ENCODE measurements around the gene CSPG4. TPM values are rescaled to one million over a fixed set of nuclear protein-coding genes. Genes with fewer than 3 reads are reported as not detected.
"Not testable (repeated sequence)": the region's sequence is repeated elsewhere in the genome, so short reads cannot be mapped to it uniquely, and the experiment has no call there.

CSPG4 gene
- total and polyA plus RNA-seq, 2 donors, result 30.6 to 63.8 TPM

DNA sequence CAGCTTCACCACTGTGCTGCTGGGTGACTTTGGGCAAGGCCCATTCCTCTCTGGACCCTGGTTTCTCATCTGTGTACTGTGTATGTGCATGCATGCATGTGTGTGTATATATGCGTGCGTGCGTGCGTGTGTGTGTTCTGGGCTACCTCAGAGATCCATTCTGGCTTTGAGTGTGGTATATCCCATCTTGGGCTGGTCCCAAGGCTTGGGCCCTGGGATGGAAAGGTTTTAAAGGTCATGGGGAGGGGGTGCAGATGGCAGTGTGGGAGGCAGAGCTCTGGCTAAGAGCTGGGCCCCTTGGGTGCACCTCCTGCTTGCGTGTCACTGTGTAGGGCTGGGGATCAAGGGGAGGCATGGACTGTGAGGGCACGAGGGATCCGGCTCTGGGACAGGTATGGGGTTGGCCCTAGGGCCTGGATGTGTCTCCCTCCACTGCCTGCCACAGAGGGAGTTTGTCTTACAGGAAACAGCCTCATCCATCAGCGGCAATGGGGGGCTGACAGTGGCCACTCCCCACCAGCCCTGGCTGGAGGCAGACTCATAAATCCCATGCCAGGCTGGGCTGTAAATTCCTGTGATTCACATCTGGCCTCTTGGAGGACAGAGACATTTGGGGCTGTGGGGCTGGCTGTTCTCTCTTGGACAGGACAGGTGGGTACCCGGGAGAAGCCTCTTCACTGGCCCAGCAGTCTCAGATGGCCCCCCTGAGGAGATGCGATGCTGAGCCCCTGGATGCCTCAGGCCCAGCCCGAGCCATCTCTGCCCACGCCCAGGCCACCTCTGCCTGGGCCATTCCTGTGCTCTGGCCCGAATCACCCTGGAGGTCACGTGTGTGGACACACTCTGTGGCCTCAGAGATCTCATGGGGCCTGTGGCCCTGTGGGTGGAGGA is 21.4 kb upstream of the CSPG4 start:
- Histone ChIP-seq H3K27ac (ENCODE audit: low read depth) (no peak overlapping the region), H3K4me1 (ENCODE audit: insufficient read depth) (no peaks in the 10 kb centered on the region), H3K36me3 (ENCODE audit: insufficient read depth) (no peaks in the 10 kb centered on the region), H3K4me3 (ENCODE audit: low read depth, low read length) (no peak overlapping the region)
- WGBS, result 93% methylated on average over 14 of the region's 14 CpGs
- DNase-seq (ENCODE audit: extremely low spot score), result no peak

DNA sequence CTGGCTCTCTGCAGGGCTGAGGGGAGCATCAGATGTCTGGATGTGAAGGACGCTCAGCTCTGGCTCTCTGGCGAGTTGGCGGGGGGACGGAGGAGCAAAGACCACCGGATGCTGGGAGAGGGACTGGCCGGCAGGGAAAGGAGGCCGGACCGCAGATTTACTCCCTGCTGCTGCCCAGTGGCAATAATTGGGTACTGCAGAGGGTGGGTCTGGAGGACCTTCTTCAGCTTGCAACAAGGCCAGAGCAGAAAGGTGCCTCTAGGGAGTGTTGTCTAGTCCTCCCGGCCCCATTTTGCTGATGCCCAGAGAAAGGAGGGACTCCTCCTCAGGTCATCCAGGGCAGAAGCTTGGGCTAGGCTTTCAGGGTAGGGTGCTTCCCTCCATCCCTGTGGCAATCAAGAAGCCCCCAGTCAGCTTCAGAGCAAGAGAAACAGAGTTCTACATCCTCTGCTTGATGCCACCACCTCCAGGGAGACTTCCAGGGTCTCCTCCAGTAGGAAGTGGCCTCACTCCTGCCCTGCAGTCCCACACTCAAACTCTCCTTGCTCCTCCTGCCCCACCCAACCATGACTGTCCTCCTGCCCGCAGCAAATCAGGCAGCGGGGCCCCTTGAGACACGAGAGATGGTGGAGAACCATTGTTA is 20.3 kb upstream of the CSPG4 start:
- Histone ChIP-seq H3K4me3 (ENCODE audit: low read depth, low read length) (no peak overlapping the region), H3K27ac (ENCODE audit: low read depth) (no peak overlapping the region), H3K4me1 (ENCODE audit: insufficient read depth) (no peaks in the 10 kb centered on the region), H3K36me3 (ENCODE audit: insufficient read depth) (no peaks in the 10 kb centered on the region)
- 26% methylated on average over 12 of the region's 12 CpGs for WGBS
- DNase-seq (ENCODE audit: extremely low spot score), result no peak

DNA sequence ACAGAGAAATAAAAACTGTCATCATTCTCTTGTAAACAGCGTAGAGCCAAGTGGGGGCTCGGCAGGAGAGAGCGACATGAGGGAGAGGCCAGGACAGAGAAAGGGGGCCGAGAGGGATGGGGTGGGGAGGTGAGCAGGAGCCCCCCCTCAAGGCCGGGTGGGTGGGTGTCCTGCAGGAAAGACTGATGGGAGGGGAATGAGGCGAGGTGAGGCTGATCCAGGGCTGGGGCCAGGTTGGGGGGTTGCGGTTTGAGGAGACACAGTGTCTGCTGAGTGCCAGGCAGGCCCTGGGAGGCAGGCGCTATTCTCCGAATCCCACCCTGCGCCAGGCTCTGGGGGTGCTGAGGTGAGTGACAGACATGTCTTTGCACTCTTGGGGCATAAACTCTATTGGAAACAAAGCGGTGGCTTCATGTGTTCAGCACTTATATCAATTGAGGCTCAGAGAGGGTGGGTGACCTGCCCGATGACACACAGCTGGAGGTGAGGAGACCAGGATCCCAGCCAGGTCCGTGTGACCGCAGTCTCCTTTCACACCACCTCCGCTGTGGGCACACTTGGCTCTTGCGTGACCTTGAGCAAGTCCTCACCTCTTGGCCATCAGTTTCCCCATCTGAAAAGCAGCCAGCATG is 19.6 kb upstream of the CSPG4 start:
- no peak overlapping the region for H3K4me3 ChIP-seq (ENCODE audit: low read depth, low read length)
- H3K27ac ChIP-seq (ENCODE audit: low read depth), result peak overlapping the region; percentile 42
- DNase-seq (ENCODE audit: extremely low spot score), result no peak
- 39% methylated on average over 16 of the region's 16 CpGs for WGBS
- no peaks in the 10 kb centered on the region for H3K4me1 ChIP-seq (ENCODE audit: insufficient read depth)
- H3K36me3 ChIP-seq (ENCODE audit: insufficient read depth), result no peaks in the 10 kb centered on the region

DNA sequence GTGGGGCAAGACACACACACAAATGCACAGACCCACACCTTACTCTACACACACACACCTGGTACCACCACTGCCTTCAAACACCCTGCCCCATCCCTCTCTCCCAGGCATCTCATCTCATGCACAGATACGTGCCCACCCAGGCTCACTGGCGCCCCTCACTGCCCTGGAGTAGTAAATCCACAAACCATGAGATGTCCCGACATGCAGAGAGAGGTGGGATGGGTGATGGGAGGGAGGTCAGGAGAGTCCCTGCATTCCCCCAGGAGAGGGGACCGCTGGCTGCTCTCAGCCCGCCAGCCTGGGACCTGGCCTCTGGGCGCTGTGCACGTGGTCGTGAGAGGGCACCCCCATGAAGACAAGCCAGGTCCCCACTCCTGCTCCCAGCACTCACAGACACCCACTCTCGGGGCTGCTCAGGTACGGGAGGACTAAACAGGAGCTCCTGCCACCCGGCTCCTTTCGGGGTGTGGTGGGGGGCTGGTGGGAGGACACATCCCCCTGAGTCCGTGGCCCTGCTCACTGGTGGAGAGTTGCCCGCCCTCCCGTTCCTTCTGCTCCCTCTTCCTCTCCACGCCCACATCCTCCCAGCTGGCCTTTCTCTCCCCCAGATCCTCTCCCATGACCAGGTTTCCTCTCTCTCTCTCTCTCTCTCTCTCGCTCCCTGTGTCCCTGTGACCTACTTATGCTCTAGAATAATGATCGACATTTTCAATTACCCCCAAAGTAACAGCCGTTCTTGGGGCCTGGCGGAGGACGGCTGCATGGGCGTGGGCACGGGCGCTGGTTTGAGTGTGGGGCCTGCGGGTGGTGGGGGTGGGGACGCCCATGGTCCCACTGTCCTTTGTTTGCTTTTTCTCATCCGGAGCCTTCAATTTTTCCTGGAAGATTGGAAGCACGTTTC is 18.9 kb upstream of the CSPG4 start:
- DNase-seq (ENCODE audit: extremely low spot score), result peak; percentile 74
- WGBS, result 33% methylated on average over 28 of the region's 28 CpGs
- Histone ChIP-seq H3K36me3 (ENCODE audit: insufficient read depth) (no peaks in the 10 kb centered on the region), H3K4me1 (ENCODE audit: insufficient read depth) (no peaks in the 10 kb centered on the region), H3K27ac (ENCODE audit: low read depth) (peak overlapping the region; percentile 42), H3K4me3 (ENCODE audit: low read depth, low read length) (no peak overlapping the region)

DNA sequence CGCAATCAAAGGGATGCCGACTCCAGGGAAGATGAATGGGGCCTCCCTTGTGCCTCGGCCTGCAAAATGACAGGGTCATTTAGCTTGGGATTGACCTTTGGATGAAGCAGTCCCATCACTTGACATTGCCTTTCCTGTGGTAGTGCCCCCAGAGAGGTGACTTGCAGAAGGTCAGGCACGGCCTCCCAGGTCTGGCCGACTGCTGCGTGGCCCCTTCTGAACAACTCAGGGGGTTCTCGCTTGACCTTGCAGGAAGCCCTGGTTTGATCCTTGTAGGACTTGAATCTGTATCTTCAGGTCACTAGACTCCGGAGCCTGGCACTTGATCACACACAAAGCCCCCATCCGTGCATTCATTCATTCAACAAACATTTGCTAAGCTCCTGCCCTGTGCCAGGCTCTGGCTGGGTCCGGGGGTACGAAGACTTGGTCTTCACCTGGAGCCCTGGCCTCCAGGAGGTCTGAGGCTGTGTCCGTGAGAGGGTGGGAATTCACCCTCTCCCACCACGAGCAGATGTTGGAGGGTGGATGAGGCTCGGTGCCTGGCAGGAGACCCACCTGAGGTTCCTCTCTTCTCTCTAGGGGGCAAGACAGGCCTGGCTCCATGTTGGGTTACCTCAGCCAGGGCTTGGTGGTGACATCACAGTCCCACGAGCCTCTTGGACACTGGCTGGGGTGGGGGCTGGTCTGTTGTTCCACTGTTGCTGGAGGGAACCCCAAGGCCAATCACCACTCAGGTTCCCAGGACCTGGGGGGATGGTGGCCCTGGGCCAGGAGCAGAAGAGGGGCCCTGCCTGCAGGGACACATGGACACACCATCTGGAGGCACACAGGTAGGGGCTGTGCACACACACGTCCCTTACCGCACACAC is 18.0 kb upstream of the CSPG4 start:
- DNase-seq (ENCODE audit: extremely low spot score); H3K36me3 ChIP-seq (ENCODE audit: insufficient read depth); H3K4me3 ChIP-seq (ENCODE audit: low read depth, low read length); H3K27ac ChIP-seq (ENCODE audit: low read depth); H3K4me1 ChIP-seq (ENCODE audit: insufficient read depth): not testable (repeated sequence)
- WGBS, result 90% methylated on average over 17 of the region's 17 CpGs

DNA sequence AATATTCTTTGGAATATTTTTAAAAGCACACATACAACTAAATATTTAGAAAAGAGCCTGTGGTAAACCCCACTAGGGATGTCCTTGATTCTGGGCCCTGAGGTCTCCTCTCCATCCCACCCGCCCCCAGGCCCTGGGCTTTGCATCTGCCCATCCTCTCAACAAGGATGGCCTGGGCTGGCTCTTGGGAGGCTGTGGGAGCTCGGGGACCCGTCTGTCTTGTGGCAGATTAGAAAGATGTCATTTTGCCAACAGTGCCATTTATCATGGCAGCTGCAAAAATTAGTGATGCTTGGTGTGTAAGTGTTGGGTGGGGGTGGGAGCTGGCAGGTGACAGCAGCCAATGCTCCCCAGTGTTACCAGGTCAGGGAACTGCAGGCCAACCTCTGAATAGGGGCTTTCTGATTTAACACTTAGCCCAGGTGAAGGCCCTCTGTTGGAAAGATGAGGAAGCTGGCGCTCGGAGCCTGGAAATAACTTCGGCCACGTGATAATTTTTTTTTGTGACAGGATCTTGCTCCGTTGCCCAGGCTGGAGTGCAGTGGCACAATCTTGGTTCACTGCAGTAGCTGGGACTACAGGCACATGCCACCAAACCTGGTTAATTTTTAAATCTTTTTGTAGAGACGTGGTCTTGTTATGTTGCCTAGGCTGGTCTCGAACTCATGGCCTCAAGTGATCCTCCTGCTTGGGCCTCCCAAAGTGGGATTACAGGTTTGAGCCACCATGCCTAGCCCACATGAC is 16.9 kb upstream of the CSPG4 start:
- Histone ChIP-seq H3K36me3 (ENCODE audit: insufficient read depth) (no peaks in the 10 kb centered on the region), H3K27ac (ENCODE audit: low read depth) (no peak overlapping the region), H3K4me1 (ENCODE audit: insufficient read depth) (no peaks in the 10 kb centered on the region), H3K4me3 (ENCODE audit: low read depth, low read length) (no peak overlapping the region)
- DNase-seq (ENCODE audit: extremely low spot score), result no peak
- 83% methylated on average over 10 of the region's 10 CpGs for WGBS

DNA sequence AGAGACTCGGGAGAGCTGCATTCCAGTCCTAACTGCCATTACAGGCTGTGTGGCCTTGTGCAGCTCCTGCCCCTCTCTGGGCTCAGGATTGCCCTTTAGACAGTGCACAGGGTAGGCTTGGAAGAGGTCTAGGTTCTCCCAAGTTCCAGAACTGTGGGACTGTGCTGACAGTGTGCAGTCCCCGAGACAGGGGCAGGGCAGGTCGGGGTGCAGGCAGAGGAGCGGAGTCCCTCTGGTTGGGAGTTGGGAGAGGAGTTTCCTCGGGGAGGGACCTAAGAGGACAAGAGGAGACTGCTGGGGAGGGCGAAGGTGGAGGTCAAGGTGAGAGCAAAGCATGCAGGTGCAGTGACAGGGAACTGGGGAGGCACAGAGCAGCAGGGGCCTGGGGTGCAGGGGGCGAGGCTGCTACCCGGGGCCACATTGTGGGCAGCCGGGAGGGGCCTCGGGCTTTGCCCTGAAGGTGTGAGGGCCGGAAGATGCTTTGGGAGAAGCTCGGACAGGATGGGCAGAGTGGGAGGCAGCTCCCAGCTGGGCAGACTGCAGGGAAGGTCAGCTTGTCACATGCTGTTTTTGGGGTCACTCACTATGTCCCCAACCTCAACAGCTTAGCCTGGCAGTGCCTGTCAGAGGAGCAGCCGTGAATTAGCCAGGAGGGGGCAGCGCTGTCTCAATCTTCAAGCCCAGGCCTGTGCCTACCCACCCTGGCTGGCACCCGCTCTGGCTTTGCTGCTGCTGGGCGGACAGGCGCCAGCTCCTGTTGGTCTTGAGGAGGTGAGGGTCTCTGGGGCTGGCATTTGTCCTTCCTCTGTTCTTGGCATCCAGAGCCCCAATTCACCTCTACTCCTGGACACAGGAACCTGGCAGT is 15.4 kb upstream of the CSPG4 start:
- no peak overlapping the region for H3K27ac ChIP-seq (ENCODE audit: low read depth)
- H3K4me1 ChIP-seq (ENCODE audit: insufficient read depth), result no peaks in the 10 kb centered on the region
- 68% methylated on average over 17 of the region's 17 CpGs for WGBS
- H3K36me3 ChIP-seq (ENCODE audit: insufficient read depth), result no peaks in the 10 kb centered on the region
- no peak overlapping the region for H3K4me3 ChIP-seq (ENCODE audit: low read depth, low read length)
- no peak for DNase-seq (ENCODE audit: extremely low spot score)

DNA sequence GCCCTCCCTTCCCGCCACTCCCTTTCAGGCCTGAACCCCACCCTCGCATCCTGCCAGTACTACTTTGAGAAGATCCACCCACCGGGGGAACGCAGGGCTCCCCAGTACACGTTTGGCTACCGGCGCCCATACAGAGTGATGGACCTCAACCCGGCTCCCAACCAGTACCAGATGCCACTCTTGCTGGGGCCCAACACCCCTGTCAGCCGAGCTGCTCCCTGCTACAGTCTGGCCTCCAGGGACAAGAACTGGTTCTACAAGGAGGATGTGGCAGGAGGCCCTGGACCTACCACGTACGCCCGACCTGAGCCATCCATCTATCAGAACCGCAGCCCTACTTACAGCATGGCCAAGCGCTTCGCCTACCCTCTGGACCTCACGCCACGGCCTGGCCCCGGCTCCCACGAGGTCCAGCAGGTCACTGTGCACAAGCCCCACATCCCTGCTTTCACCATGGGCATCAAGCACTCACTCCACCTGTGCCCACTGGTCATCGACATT is 14.4 kb upstream of the CSPG4 start:
- no peak overlapping the region for H3K4me3 ChIP-seq (ENCODE audit: low read depth, low read length)
- no peaks in the 10 kb centered on the region for H3K4me1 ChIP-seq (ENCODE audit: insufficient read depth)
- no peak overlapping the region for H3K27ac ChIP-seq (ENCODE audit: low read depth)
- 81% methylated on average over 20 of the region's 20 CpGs for WGBS
- no peaks in the 10 kb centered on the region for H3K36me3 ChIP-seq (ENCODE audit: insufficient read depth)
- no peak for DNase-seq (ENCODE audit: extremely low spot score)

DNA sequence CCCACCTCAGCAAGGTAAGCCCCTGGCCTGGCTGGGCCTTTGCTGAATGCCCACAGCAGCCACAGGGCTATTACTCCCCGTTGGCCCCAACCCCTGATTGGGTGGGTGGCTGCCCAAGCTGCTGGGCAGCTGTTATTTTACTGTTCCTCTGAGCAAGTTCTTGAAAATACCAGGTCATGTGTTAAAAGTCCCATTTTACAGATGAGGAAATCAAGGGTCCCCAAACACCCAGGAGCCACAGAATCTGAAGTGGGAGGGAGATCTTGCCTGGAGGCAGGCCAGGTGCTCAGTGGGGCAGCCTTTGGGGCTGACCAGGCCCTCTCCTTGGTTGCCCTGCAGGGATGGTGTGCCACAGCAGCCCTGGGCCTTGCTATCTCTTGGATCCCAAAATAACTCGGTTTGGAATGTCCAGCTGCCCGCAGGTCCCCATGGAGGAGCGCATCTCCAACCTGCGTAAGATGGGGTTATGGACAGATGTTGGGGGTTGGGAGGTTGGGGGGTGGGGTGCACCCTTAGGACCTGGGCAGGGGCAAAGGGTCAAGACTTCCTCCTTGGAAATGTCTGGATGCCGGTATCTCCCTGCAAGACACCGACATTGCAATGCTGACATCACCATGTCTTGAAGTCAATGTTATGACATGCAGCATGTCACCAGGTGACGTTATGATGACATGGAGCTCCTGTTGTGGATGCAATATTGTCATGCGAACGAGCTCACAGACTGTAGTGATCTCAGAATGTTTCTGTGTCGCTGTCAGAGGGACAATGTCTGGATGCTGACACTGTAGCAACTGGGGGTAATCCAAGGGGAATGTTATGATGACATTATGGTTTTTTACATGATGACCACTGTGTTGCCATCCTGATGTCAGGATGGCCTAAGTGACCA is 13.3 kb upstream of the CSPG4 start:
- 80% methylated on average over 11 of the region's 11 CpGs for WGBS
- DNase-seq (ENCODE audit: extremely low spot score), result no peak
- no peak overlapping the region for H3K27ac ChIP-seq (ENCODE audit: low read depth)
- no peak overlapping the region for H3K4me3 ChIP-seq (ENCODE audit: low read depth, low read length)
- H3K4me1 ChIP-seq (ENCODE audit: insufficient read depth), result no peaks in the 10 kb centered on the region
- H3K36me3 ChIP-seq (ENCODE audit: insufficient read depth), result no peaks in the 10 kb centered on the region

DNA sequence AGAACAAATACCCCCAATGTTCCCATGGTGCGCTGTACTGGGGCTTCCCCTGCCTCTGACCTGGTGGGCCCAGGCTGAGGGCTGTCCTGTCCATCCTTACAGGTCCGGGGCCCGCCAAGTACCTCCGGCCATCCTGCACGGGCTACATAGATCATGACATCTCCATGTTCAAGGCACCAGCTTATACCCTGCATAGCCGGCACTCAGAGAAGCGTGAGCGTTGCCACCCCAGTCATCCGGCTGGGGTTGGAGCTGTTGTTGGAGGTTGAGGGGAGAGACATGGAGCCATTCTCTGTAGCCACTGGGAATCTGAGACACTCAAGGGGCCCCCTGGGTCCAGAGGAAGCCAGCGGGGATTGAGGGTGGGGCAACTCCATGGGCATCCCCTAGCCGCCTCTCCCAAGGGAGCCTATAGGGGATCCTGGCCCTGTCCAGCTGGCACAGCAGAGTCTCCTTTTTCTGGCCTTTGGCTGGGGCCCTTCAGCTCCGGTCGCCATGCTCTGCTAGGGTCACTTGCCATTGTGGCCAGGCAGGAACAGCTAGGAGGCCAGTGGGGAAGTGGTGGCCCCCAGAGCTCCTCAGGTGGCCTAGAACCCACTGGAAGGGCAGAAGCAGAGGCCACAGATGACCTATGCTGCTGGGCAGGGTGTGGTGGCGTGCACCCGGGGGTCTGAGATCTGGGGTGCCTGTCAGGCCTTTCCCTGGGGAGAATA is 12.5 kb upstream of the CSPG4 start:
- DNase-seq (ENCODE audit: extremely low spot score), result no peak
- no peak overlapping the region for H3K4me3 ChIP-seq (ENCODE audit: low read depth, low read length)
- H3K4me1 ChIP-seq (ENCODE audit: insufficient read depth), result no peaks in the 10 kb centered on the region
- H3K36me3 ChIP-seq (ENCODE audit: insufficient read depth), result no peaks in the 10 kb centered on the region
- WGBS, result 92% methylated on average over 15 of the region's 15 CpGs
- H3K27ac ChIP-seq (ENCODE audit: low read depth), result no peak overlapping the region
